IMR-90 (cell line): ENCODE results near the gene CASP7.

Source experiments
- MAFK ChIP-seq: IDR thresholded peaks from 2 replicates; pipeline ENCODE4 v1.6.1; 2012; ENCODE audit warnings: low read depth, low read length, improper control_type of control experiment
- MXI1 ChIP-seq: IDR thresholded peaks from 2 replicates; pipeline ENCODE4 v1.6.1; 2012; ENCODE audit warnings: low read depth, mild to moderate bottlenecking, low read length, moderate library complexity, borderline replicate concordance
- POLR2A ChIP-seq: IDR thresholded peaks from 2 replicates; pipeline ENCODE4 v1.6.1; 2012; ENCODE audit warnings: mild to moderate bottlenecking, low read depth, low read length
- RAD21 ChIP-seq: IDR thresholded peaks from 2 replicates; pipeline ENCODE4 v1.6.1; 2012; ENCODE audit warnings: low read length, improper control_type of control experiment
- SMC3 ChIP-seq: fragments of 150-350 bp; IDR thresholded peaks from 2 replicates; pipeline ENCODE4 v1.6.1; 2016; ENCODE audit warnings: low read depth, mild to moderate bottlenecking, antibody characterized with exemption, low read length, moderate library complexity
- TF ChIP-seq, protein P1 (sequence below): conservative IDR thresholded peaks from 2 replicates; pipeline ENCODE4 v1.5.1; 2012; ENCODE audit warnings: mild to moderate bottlenecking, low read depth, low read length, improper control_type of control experiment

DNA sequence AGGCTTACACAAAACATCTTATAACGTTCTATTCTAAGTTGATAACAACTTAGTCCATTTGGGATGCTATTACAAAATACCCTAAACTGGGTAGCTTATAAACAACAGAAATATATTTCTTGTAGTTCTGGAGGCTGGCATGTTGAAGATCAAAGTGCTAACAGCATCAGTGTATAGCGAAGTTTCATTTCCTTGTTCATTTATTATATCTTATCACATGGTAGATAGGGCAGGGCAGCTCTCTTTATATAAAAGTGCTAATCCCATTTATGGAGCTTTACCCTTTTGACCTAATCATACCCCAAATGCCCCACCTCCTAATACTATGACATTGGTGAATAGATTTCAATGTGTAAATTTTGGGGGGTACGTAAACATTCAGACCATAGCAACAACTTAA, 6.3 kb downstream of the CASP7 start:
- TF ChIP-seq POLR2A (no peak), RAD21 (no peak), MAFK (no peak), SMC3 (no peak), MXI1 (no peak)
- TF ChIP-seq, protein P1, sequence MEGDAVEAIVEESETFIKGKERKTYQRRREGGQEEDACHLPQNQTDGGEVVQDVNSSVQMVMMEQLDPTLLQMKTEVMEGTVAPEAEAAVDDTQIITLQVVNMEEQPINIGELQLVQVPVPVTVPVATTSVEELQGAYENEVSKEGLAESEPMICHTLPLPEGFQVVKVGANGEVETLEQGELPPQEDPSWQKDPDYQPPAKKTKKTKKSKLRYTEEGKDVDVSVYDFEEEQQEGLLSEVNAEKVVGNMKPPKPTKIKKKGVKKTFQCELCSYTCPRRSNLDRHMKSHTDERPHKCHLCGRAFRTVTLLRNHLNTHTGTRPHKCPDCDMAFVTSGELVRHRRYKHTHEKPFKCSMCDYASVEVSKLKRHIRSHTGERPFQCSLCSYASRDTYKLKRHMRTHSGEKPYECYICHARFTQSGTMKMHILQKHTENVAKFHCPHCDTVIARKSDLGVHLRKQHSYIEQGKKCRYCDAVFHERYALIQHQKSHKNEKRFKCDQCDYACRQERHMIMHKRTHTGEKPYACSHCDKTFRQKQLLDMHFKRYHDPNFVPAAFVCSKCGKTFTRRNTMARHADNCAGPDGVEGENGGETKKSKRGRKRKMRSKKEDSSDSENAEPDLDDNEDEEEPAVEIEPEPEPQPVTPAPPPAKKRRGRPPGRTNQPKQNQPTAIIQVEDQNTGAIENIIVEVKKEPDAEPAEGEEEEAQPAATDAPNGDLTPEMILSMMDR, result no peak
